Stimulated activated naive B cell treated with anti-CD40 and anti-IgM and Interleukin-4, amounts not matched to agents 10 μg/mL and 1 μg/mL and 100 μg/mL, for 72 hours (primary cell): ENCODE measurements around the gene GGN.
"Not testable (repeated sequence)": the region's sequence is repeated elsewhere in the genome, so short reads cannot be mapped to it uniquely, and the experiment has no call there.

ENCODE experiments used
- ATAC-seq, 2 donors: fragments of 150-1000 bp; cut with Tn5 transposase; replicated peaks; 2 replicates each; pipeline ENCODE4 v1.10.0; 2021; ENCODE audit warnings: moderate library complexity in 1 of 2
- DNase-seq: peaks from one replicate; pipeline ENCODE4 v3.0.0; 2021
- H3K27ac Mint-ChIP-seq: one replicate; pipeline ENCODE4 v1.8.0; 2022; ENCODE audit warnings: mild to moderate bottlenecking, mixed read lengths
- H3K27me3 Mint-ChIP-seq, 2 donors: one replicate each; pipeline ENCODE4 v1.8.0; 2022; ENCODE audit warnings: mixed read lengths in 2 of 2
- H3K36me3 Mint-ChIP-seq, 2 donors: one replicate each; pipeline ENCODE4 v1.8.0; 2022; ENCODE audit warnings: mixed read lengths in 2 of 2, mild to moderate bottlenecking in 1 of 2
- H3K4me1 Mint-ChIP-seq, 2 donors: one replicate each; pipeline ENCODE4 v1.8.0; 2022; ENCODE audit warnings: mixed read lengths in 2 of 2, mild to moderate bottlenecking in 1 of 2
- H3K4me3 Mint-ChIP-seq, 2 donors: one replicate each; pipeline ENCODE4 v1.8.0; 2022; ENCODE audit warnings: mild to moderate bottlenecking in 2 of 2, mixed read lengths in 2 of 2, moderate library complexity in 1 of 2
- H3K9me3 Mint-ChIP-seq, 2 donors: one replicate each; pipeline ENCODE4 v1.8.0; 2022; ENCODE audit warnings: mixed read lengths in 2 of 2, mild to moderate bottlenecking in 1 of 2

Gene GGN

GRCh38 chr19:38373907-38374331 is 13.9 kb downstream of the GGN start:
- Mint-ChIP-seq H3K36me3 (peaks cover 16 to 21% of the 10 kb centered on the region in 2 donors), H3K27ac (peak overlapping the region; percentile 100), H3K9me3 (no peaks in the 10 kb centered on the region), H3K4me1 (peaks cover 18 to 27% of the 10 kb centered on the region in 2 donors), H3K27me3 (peaks cover 12 to 14% of the 10 kb centered on the region in 2 donors), H3K4me3 (peak overlapping the region; percentile 94 to 98)
- DNase-seq (no peak), ATAC-seq (no peak)

DNA sequence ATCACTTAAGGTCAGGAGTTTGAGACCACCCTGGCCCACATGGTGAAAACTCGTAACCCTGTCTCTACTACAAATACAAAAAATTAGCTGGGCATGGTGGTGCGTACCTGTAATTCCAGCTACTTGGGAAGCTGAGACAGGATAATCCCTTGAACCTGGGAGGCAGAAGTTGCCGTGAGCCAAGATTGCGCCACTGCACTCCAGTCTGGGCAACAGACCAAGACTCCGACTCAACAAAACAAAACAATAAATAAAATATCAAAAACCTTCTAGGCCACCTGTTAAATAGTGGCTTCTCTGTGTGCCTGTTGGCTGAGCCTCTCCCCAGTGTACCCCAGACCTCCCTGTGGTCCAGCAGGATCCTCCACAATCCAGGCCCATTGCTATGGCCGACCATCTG is 16.8 kb downstream of the GGN start:
- ATAC-seq (no peak), DNase-seq (no peak)
- Mint-ChIP-seq H3K4me1 (peaks cover 12 to 17% of the 10 kb centered on the region in 2 donors), H3K9me3 (no peaks in the 10 kb centered on the region), H3K36me3 (peaks cover 9 to 10% of the 10 kb centered on the region in 2 donors), H3K27me3 (peaks cover 29 to 36% of the 10 kb centered on the region in 2 donors), H3K4me3 (no peak overlapping the region), H3K27ac (no peak overlapping the region)

DNA sequence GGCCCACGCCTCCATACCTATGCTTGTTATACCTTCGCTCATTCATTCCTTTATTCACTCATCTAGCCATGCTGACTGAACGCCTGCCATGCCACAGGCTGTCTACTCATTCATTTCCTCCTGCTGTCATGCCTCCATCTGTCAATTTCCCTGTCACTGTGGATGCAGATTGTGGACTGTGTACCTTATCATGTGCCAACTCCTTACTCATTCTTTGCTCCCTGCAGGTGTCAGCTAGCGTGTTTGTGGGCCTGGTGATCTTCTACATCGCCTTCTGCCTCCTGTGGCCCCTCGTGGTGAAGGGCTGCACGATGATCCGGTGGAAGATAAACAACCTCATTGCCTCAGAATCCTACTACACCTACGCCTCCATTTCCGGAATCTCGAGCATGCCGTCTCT is 17.5 kb downstream of the GGN start:
- Mint-ChIP-seq H3K27me3 (peaks cover 31 to 37% of the 10 kb centered on the region in 2 donors), H3K27ac (no peak overlapping the region), H3K4me3 (no peak overlapping the region), H3K9me3 (no peaks in the 10 kb centered on the region), H3K4me1 (peaks cover 6 to 9% of the 10 kb centered on the region in 2 donors), H3K36me3 (peaks cover 7 to 8% of the 10 kb centered on the region in 2 donors)
- no peak for DNase-seq
- no peak for ATAC-seq

DNA sequence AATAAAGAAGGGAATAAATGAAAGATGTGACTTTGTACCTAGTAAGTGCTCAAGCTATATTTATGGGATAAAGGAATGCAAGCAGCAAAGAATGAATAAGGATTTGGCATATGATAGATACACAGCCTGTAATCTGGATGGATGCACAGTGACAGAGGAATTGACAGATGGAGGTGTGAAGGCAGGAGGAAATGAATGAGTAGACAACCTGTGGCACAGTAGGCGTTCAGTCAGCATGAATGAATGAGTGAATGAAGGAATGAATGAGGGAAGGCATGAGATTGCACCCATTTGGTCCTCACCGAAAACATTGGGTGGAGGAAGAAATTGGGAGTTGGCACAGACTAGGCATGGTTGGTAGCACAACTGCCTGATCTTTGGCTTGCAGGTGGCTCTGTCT is 18.2 kb downstream of the GGN start:
- H3K27ac Mint-ChIP-seq, result no peak overlapping the region

GRCh38 chr19:38367041-38367440 is 20.8 kb downstream of the GGN start:
- no peak overlapping the region for H3K4me3 Mint-ChIP-seq
- no peaks in the 10 kb centered on the region for H3K36me3 Mint-ChIP-seq
- no peaks in the 10 kb centered on the region for H3K9me3 Mint-ChIP-seq
- ATAC-seq (no peak), DNase-seq (no peak)
- H3K4me1 Mint-ChIP-seq, result peaks cover 0 to 8% of the 10 kb centered on the region in 2 donors
- H3K27me3 Mint-ChIP-seq, result peaks cover 31 to 43% of the 10 kb centered on the region in 2 donors
- no peak overlapping the region for H3K27ac Mint-ChIP-seq

More for the DNA sequence above, 18.2 kb downstream of the GGN start:
- Mint-ChIP-seq H3K4me3 (no peak overlapping the region), H3K36me3 (peaks cover under 1% of the 10 kb centered on the region in 2 donors), H3K4me1 (peaks cover 2% of the 10 kb centered on the region in 2 donors), H3K9me3 (no peaks in the 10 kb centered on the region), H3K27me3 (peaks cover 31 to 37% of the 10 kb centered on the region in 2 donors)
- DNase-seq (no peak), ATAC-seq (no peak)

DNA sequence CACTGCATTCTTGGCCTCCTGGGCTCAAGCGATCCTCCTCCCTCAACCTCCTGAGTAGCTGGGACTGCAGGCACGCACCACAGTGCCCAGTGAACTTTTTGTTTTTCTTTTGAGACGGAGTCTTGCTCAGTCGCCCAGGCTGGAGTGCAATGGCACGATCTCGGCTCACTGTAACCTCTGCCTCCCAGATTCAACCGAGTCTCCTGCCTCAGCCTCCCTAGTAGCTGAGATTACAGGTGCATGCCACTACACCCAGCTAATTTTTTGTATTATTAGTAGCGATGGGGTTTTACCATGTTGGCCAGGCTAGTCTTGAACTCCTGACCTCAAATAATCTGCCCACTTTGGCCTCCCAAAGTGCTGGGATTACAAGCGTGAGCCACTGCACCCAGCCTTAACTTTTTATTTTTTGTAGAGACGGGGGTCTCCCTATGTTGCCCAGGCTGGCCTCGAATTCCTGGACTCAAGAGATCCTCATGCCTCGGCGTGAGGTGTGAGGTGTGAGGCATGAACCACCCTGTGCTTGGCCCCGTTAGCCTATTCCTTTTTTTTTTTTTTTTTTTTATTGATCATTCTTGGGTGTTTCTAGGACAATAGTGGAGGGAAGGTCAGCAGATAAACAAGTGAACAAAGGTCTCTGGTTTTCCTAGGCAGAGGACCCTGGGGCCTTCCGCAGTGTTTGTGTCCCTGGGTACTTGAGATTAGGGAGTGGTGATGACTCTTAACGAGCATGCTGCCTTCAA is 24.7 kb downstream of the GGN start:
- peaks cover 10 to 23% of the 10 kb centered on the region in 2 donors for H3K4me1 Mint-ChIP-seq
- not testable (repeated sequence) for ATAC-seq, DNase-seq, H3K36me3 Mint-ChIP-seq, H3K27ac Mint-ChIP-seq, H3K9me3 Mint-ChIP-seq
- H3K4me3 Mint-ChIP-seq, result peak overlapping the region; percentile 52 to 90
- H3K27me3 Mint-ChIP-seq, result peaks cover 32 to 51% of the 10 kb centered on the region in 2 donors

DNA sequence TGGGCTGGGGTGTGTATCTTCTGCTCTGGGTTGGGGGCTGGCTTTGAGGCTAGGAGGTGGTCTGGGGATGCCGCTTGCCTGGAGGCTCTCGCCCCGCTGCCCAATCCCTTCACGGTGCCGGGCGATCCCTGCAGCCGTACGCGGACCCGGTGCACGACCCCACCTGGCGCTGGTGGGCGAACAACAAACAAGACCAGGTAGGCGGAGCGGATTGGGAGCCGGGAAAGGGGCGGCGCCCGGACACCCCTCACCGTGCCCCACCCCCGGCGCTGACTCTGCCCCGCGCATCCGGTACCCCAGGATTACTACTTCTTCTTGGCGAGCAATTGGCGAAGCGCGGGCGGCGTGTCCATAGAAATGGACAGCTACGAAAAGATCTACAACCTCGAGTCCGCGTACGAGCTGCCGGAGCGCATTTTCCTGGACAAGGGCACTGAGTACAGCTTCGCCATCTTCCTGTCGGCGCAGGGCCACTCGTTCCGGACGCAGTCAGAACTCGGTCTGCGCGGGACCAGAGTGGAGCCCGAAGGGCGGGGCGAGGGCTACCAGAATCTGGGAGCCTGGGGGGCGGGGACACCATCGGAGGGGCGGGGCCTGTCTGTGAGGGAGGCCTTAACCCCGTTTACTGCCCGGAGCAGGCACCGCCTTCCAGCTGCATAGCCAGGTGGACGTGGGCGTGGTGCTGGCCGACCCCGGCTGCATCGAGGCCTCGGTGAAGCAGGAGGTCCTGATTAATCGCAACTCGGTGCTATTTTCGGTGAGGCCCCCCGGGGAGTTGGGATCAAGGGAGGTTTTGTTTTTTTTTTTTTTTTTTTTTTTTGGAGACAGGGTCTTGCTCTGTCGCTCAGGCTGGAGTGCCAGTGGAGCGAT is 25.5 kb downstream of the GGN start:
- DNase-seq (peak; percentile 60), ATAC-seq (peak; percentile 69 to 79)
- H3K36me3 Mint-ChIP-seq, result no peaks in the 10 kb centered on the region
- H3K9me3 Mint-ChIP-seq, result no peaks in the 10 kb centered on the region
- peaks cover 24 to 43% of the 10 kb centered on the region in 2 donors for H3K27me3 Mint-ChIP-seq
- H3K4me1 Mint-ChIP-seq, result peaks cover 10 to 23% of the 10 kb centered on the region in 2 donors
- H3K4me3 Mint-ChIP-seq, result peak overlapping the region; percentile 87 to 90
- no peak overlapping the region for H3K27ac Mint-ChIP-seq

DNA sequence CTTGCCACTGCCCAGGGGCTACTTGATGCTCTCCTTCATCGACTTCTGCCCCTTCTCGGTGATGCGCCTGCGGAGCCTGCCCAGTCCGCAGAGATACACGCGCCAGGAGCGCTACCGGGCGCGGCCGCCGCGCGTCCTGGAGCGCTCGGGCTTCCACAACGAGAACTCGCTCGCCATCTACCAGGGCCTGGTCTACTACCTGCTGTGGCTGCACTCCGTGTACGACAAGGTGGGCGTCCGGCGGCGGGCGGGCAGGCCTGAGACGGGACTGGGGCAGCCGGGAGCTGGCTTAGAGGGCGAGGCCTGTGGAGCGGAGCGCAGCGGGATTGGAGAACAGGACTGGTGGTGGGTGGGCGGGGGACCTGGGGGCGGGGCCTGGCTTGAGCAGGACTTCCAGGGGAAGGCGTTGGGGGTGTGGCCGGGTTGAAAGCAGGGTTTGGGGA is 26.2 kb downstream of the GGN start:
- peaks cover 10 to 23% of the 10 kb centered on the region in 2 donors for H3K4me1 Mint-ChIP-seq
- ATAC-seq (peak; percentile 78 to 79), DNase-seq (peak; percentile 60)
- peaks cover 22 to 39% of the 10 kb centered on the region in 2 donors for H3K27me3 Mint-ChIP-seq
- peak overlapping the region; percentile 87 to 90 for H3K4me3 Mint-ChIP-seq
- no peaks in the 10 kb centered on the region for H3K36me3 Mint-ChIP-seq
- no peak overlapping the region for H3K27ac Mint-ChIP-seq
- H3K9me3 Mint-ChIP-seq, result no peaks in the 10 kb centered on the region

DNA sequence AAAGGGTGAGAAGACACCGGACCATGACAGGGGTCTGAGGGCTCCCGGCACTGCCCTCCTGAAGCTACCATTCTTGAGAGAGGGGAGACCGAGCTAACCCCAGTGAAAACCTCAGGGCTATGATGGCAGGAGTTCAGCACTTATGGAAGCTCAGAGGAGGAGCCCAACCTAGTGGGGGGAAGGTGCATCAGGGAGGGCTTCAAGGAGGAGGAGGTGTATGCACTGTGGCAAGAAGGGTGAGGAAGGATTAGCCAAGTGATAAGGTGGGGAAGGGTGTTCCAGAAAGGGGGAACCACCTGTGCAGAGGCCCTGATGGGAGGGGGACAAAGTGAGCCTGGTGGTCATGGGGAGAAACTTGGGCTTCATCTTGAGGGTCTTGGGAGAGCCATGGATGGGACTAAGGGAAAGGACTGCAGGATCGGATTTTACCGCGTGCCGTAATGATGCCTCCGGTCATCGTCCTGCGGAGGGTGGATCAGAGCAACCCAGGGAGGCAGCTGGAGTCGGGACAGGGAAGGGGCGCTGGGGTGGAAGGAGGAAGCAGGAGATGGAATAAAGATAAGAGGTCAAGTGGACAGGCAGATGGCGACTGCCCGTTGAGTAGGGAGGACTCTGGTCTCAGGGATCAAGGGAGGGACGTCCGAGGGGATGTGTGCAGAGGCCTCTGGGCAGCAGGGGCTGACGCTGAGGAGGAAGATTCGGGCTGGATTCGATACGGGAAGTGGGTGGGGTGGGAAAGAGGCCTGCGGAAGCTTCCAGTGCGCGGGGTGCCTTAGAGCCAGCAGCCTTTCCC is 26.8 kb downstream of the GGN start:
- Mint-ChIP-seq H3K27ac (no peak overlapping the region), H3K4me3 (peak overlapping the region; percentile 87 to 90)
- ATAC-seq, result no peak

DNA sequence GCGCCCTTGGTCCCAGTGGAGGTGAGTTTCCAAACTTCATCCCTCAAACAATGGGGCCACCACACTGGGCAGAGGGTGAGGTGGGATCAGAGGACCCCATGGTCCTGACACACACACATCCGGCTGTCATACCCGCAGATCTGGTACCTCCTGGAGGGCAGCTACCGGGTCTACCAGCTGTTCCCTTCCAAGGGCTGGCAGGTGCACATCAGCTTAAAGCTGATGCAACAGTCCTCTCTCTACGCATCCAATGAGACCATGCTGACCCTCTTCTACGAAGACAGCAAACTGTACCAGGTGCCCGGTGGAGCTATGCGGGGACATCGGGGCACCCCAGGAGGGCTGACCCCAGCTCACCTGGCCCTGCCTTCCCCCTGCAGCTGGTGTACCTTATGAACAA is 27.5 kb downstream of the GGN start:
- Mint-ChIP-seq H3K27me3 (peaks cover 15 to 39% of the 10 kb centered on the region in 2 donors), H3K36me3 (no peaks in the 10 kb centered on the region), H3K9me3 (no peaks in the 10 kb centered on the region), H3K4me3 (peak overlapping the region; percentile 87 to 90), H3K27ac (no peak overlapping the region), H3K4me1 (peaks cover 10 to 23% of the 10 kb centered on the region in 2 donors)
- no peak for DNase-seq
- no peak for ATAC-seq

More for the DNA sequence above, 26.8 kb downstream of the GGN start:
- Mint-ChIP-seq H3K27me3 (peaks cover 16 to 38% of the 10 kb centered on the region in 2 donors), H3K4me1 (peaks cover 10 to 23% of the 10 kb centered on the region in 2 donors), H3K36me3 (no peaks in the 10 kb centered on the region), H3K9me3 (no peaks in the 10 kb centered on the region)
- DNase-seq, result no peak

DNA sequence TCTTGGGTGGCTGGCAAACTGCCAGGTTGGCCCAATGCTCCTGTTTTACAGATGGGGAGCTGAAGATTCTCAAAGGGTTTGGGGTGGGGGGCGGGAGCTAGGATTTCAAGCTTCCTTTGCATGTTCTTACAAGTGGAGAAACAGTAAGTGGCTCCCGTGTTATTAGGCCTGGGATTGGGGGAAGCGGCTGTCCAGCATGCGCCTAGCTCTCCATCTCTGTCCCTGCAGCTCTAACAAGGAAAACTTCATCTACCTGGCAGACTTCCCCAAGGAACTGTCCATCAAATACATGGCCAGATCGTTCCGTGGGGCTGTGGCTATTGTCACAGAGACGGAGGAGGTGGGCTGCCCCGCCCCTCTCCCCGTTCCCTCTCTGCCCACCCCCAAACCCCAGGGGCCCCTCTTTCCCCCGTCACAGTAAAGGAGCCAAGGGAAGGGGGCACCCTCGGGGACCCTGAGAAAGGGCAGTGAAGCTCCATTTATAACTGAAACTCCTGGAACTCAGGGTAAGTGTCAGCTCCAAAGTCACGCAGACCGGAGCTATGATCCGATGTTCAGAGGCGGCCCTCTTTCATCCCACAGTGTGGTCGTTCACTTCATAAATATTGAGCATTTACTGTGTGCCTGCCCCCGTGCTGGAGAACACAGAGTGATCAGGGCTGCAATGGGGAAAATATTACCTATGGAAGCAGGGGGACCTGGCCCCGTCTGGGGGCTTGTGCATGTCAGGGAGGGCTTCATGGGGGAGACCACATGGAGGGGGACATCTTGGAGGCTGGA is 28.4 kb downstream of the GGN start:
- Mint-ChIP-seq H3K4me1 (peaks cover 10 to 23% of the 10 kb centered on the region in 2 donors), H3K27ac (no peak overlapping the region), H3K9me3 (no peaks in the 10 kb centered on the region), H3K4me3 (no peak overlapping the region), H3K36me3 (no peaks in the 10 kb centered on the region), H3K27me3 (peaks cover 15 to 47% of the 10 kb centered on the region in 2 donors)
- ATAC-seq (no peak), DNase-seq (no peak)

- DNase-seq (no peak), ATAC-seq (no peak)
- H3K36me3 Mint-ChIP-seq, result no peaks in the 10 kb centered on the region
- no peak overlapping the region for H3K27ac Mint-ChIP-seq
- no peak overlapping the region for H3K4me3 Mint-ChIP-seq
- H3K4me1 Mint-ChIP-seq, result peaks cover 10 to 23% of the 10 kb centered on the region in 2 donors
- H3K9me3 Mint-ChIP-seq, result no peaks in the 10 kb centered on the region
- H3K27me3 Mint-ChIP-seq, result peaks cover 15 to 51% of the 10 kb centered on the region in 2 donors
Measured at GRCh38 chr19:38358071-38358470, 29.8 kb downstream of the GGN start.
